Myocyte (in vitro differentiated cells): ENCODE results near the gene CBX4. TPM values are rescaled to one million over a fixed set of nuclear protein-coding genes. Genes with fewer than 3 reads are reported as not detected.

ENCODE experiments used
- DNase-seq: peaks from one replicate; pipeline ENCODE4 v3.0.0-alpha.2; 2012; ENCODE audit warnings: low read depth
- total RNA-seq: library from RNA; depleted of rRNA; stranded (reverse); fragments of >200 nt; gene quantifications from 2 replicates; pipeline ENCODE4 v1.2.3, GENCODE V29; 2014

The CBX4 gene
- total RNA-seq, 1 donor from 2014 or later = 14.1 TPM

DNA sequence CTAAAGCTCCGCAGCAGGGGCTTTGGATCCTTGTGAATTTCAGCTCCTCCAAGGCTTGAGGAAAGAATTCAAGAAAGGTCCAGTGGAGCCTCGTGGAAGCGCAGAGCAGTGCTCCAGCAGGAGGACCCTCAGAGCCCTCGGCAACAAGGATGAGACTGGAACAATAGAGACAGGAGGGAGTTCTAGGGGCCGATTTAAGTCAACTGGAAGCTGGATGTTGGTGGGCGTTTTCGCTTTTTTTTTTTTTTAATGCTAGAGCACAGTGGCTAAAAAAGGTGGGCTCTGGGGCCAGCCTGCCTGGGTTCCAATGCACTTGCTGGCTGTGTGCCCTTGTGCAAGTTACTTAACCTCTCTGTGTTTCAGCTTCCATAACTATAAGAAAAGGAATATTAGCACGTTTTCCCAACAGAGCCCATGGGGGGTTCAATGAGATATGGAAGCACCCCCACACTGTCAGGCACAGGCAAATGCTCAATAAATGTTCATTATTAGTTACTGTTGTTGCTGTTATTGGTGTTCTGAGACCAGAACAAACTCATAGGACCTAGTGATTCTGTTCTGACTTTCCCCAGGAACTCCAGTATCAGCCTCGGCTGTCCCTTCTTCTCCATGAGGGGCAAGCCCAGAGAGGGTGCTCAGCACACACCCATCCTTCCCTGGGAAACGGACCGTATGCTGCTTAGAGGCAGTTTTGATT lies 37.1 kb downstream of the CBX4 start:
- no peak for DNase-seq

- no peak for DNase-seq
Measured at GRCh38 chr17:79801156-79802038, 37.8 kb downstream of the CBX4 start.

- DNase-seq = no peak
Measured at GRCh38 chr17:79800325-79801155, 38.7 kb downstream of the CBX4 start.

DNA sequence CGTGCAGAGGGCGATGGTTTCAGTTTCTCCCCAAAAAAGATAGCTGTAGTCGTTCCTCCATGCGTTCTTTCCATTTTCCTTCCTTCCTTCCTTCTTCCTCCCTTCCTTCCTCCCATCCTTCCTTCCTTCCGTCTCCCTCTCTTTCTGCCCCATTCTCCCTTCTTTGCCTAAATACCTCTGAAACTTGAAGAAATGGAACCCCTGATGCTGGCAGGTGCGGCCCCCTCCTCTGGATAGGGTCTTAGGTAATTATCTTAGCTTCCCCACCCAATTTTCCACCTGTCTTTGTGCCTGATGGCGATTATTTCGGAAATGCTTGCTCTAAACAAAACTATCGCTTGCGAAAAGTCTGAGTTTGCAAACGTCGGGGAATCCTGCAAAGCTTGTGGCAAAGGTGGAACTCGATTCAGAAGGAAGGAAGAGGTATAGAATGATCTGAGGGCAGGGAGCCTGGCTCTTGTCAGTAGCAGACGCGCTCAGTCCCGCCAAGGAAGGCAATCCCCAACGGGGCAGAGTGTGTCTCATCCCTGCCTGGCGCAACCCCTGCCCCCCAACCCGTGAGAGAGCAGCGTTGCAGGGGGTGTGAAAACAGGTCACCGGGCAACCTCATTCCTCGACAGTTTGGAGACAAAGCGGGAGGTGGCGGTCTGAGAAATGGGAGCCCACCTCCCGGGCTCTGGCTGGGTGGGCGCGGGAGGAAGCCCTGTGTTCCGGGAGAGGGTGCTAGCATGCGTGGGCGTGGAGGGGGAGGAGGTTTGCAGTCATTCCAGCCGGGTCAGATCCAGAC lies 39.5 kb downstream of the CBX4 start:
- DNase-seq = no peak

- DNase-seq = no peak
Measured at GRCh38 chr17:79799174-79799537, 40.1 kb downstream of the CBX4 start.

DNA sequence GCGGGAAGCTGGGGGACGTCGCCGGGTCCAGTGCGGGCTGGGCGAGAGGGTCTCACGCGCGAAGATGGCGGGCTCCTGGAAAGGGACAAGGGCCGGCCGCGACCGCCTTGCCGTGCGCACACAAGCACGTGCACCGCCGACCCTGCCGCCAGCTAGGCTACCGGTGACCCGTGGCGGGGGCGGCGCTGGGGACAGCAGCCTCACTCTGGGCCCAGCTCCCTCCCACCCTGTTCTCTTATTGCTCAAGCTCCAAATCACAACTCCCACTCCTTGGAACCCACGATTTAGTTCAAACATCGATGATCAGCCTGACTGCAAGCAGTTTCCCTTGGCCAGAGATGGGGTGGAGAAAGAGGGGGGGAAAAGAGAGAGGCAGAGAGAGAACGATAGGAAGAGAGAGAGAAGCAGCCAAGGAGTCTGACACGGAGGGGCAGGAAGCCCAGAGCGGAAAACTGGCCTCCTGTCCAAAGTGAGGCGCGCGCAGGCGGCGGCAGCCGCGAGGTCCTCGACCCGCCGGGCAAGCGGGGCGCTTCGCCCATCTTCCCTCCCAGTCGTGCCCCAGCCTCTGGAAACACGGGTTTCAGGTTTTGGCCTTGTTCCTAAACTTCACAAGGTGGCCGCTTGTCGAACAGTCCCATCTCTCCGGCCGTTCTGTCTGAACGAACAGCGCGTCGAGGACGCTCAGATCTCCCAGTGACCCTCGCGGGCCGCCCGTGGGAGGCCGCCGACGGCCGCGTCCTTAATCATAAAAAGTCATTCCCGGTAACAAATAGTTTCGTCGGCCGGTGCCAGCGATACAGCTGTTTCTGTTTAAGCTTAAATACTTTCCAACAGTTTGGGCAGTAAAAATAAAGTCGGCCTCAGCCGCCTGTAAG lies 40.7 kb downstream of the CBX4 start:
- DNase-seq = no peak

DNA sequence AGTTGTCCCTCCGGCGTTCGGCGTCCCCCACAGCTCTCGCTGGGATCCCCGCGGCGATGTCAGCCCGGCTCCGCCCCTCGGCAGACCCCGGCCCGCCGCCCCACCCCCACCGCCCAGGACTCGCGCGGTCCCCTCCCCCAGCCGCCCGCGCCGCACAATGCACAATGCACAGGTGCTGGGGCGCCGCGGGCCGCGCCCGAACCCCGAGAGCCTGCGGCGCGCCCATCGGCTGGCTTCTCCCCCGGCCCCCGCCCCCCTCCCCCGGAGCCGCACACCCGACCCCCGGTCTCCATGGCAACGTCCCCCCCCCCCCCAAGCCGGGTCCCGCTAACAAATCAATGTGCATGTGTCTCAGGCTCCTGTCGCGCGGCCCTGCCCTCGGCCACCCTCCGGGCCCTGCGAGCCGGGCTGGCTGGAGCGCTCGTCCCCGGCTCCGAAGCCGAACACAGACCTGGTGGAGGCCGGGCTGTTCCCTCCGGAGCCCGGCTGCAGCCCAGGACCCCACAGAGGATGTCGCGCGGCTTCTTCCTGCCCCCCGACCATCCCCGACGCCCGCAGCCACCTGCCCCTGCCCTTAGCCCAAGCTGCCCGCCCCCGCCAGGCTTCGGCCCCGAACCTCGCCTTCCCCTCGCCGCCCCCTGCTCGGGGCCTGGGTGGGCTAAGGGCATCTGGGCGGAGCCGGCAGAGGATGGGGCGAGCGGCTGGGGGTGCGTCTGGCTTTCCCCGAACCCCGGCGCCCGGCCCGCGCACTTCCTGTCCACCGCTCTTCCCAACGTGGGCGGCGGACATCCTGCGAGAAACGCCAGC lies 41.5 kb downstream of the CBX4 start:
- DNase-seq = no peak

DNA sequence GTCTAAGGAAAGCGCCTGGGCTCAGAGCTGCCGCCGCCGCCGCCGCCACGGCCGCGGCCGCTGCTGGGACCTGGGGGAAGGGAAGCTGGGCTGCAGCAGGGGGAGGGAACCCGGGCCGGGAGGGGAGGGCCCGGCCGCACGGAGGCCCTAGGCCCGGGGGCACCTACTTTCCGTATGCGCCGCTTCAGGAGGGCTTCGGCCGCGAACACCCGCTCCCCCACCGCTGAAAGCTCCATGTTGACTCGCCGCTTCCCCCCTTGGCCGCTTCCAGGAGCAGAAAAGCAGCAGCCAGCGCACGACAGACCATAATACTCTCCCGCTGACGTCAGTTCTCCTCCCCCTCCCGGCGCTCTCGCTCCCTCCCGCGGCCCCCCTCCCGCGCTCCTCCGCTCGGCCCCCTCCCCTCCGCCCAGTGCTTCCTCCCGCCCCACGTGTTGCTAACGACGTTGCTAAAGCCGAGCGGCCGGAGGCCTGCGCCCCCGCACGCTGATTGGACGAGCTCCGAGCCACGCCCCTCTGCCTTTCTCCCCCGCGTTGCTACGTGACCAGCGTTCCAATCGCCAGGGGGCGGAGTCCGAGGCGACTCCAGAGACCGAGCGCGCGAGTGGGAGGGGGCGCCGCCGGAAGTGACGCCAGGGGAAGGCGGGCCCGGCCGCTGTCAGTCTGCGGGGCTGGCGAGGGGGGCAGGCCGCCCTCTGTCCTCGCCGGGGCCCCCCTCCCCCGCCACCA lies 42.3 kb downstream of the CBX4 start, which contains the start of gene CBX8:
CBX8 (minus strand) TSS at position 315 of the 729 bp plus-strand sequence; CDS start at position 236, 79 bp downstream.
- DNase-seq = peak; percentile 99

- no peak for DNase-seq
Measured at GRCh38 chr17:79796444-79796762, 42.8 kb downstream of the CBX4 start.

DNA sequence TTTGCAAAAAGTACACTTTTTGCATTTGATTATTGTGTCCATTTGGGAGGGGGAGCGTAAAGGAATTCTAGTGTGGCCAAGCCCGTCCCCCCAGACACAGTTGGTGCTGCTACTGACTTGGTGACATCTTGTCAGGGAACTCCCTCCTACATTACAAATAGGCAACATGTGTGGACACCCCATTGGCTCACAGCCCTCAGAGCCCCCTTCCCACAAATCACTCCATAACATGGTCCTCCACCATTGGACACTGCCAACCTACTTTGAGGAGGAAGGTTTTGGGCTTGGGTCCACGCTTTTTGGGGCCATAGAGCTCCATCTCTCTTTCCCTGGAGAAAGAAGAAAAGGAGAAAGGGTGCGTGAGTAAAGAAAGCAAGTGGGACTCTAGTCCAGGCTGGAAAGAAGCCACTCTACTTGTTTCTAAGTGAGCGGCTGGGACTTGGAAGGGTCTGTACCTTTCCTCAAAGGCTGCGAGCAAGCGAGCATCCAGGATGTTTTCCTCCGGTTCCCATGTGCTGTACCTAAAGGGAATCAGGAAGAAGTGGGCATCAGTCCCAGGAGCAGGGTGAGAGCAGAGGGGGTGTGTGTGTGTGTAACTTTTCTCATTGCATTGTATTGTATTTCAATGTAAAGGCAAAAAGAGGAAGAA lies 43.3 kb downstream of the CBX4 start:
- DNase-seq = no peak

GRCh38 chr17:79794659-79795511 lies 44.4 kb downstream of the CBX4 start:
- DNase-seq = no peak

GRCh38 chr17:79793924-79794304 lies 45.3 kb downstream of the CBX4 start:
- peak; percentile 75 for DNase-seq

- peak; percentile 76 for DNase-seq
Measured at GRCh38 chr17:79792984-79793923, 46.0 kb downstream of the CBX4 start.

DNA sequence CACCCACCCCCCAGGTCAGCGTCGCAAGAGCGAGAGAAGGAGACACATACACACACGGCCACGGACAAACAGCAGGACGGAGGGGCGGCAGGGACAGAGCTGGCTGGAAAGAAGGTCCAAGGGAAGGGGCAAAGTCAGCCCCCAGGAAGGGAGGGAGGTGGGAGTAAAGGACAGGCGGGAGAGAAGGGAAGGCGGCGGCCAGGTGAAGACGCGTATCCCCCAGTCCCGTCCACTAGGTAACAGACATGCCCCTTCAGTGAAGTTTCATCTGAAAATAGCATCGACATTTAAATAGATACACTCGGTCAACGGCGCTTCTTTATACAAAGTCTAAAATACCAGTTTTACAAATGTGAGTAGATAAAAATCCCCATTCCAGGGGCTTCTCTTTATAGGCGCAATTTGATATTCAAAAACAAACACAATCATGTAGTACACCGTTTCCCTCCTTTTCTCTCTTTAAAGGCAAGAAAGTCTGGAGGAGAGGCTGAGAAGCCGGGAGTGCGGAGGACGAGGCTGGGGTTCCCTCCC lies 46.8 kb downstream of the CBX4 start:
- no peak for DNase-seq

DNA sequence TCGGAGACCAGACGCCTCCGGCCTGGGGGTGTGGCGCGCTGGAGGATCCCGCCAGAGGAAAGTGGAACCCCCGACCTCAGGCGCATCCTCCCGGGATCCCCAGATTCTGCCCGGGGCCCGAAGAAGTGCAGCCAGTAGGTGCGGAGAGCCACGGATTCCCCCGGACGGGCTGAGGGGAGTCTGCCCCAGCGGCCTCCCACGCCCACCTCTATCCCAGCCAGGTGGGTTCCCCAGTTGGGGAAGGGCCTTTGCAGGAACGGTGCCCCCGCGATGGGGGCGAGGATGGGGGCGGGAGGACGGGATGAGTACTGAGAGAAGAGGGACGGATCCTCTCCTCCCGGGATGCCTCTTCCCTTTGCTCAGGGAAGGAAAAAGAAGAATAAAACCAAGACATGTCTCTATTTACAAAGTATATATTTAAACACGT lies 47.5 kb downstream of the CBX4 start:
- no peak for DNase-seq
